GM15510 (cell line): ENCODE measurements around the gene L3MBTL3.

Source experiments
- POLR2A ChIP-seq: IDR thresholded peaks from 3 replicates; pipeline ENCODE4 v1.6.1; 2011; ENCODE audit warnings: borderline replicate concordance; ENCODE audit not compliant: insufficient read length; ENCODE audit errors: extremely low read depth

The L3MBTL3 gene

GRCh38 chr6:130178692-130179091 is 160.3 kb downstream of the L3MBTL3 start:
- TF ChIP-seq POLR2A: no peak

DNA sequence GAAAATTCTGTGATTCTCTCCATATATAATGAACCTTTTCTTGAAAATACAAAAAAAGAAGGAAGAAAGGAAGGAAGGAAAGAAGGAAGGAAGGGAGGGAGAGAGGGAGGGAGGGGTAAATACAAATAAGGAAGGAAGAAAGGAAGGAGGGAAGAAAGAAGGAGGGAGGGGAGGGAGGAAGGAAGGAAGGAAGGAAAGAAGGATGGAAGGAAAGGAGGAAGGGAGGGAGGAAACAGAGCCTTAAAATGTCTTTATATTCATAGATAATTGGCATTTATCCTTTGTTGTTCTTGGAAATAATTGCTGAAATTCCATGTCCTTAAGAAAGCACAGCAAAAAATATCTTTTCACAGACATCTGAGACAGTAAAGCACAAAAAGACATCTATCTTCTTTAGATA is 164.1 kb downstream of the L3MBTL3 start:
- TF ChIP-seq POLR2A: no peak

GRCh38 chr6:130183271-130184222 is 165.2 kb downstream of the L3MBTL3 start:
- no peak for TF ChIP-seq POLR2A

DNA sequence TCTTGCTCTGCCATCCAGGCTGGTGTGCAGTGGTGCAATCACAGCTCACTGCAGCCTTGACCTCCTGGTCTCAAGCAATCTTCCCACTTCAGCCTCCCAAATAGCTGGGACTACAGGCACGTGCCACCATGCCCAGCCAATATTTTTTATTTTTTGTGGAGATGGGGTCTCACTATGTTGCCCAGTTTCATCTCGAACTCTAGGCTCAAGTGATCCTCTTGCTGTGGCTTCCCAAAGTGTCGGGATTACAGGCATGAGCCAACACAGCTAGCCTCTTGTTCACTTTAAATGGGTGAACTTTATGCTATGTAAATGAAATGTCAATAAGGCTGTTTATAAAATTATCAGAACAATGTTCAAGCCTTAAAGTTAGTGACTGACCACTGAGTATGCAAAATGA is 167.3 kb downstream of the L3MBTL3 start:
- TF ChIP-seq POLR2A: no peak

GRCh38 chr6:130187335-130188206 is 169.2 kb downstream of the L3MBTL3 start:
- TF ChIP-seq POLR2A: no peak

DNA sequence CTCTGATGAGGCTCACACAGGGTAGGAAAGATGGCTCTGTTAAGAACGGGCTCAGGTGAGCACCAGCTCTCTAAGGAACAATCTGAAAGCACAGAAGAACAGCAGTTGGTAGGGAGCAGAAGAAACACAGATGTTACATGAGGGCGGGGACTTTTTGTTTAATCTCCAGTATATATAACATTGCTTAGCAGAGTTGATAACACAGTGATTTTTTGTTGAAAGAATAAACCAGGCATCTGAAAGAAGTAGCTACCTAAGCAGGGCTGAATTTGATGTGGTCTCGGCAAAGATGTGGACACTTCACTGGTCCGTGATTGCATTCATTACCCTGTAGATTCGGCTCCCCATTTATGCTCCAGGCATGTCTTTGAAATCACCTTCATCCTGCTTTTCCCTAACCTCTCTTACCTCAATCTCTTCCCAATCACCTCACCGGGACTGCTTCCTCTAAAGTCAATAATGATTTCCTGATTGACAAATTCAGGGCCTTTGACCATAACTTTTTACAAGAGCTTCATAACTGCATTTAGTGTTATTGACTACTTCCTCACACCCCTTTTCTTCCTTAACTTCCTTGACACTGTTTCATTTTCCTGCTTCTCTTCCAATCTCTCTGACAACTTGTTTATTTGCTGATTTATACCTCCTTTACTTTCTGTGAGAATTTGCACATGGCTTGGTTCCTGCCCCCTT is 170.0 kb downstream of the L3MBTL3 start:
- no peak for TF ChIP-seq POLR2A

DNA sequence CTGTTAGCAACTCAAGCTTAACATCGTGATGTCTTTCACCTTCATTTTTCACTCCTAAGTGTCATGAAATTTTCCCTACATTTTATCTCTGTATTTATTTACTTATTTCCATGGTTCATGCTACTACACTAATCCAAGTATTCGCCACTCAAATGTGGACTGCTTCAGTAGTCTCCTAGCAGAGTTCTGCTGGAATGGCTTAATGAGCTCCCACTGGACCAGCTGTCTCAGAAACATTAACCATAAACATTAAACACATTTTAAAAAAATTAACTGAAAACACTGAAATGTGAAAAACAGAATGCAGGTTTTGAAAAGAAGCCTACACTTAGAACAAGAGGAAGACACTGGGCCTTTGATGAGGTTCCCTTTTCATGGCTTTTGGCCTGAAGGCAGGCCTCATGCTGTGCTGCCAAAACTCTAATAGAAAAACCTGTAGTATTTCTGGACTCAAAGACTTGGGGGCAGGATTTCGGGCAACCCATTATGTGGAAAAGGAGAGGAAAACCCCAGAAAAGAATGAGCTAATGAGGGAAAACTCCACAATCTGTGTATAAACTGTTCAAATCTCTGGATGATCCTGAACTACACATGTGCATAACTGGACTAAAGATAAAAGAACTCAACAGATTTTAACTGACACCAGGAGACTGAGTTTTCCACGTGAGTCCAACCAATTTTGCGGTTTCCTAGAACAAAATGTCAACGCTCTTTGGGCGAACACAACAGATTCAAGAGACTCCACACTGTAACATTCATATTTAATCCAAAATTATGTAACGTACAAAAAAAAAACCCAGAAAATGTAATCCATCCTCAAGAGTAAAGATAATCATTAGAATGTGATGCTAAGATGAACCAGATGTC is 171.4 kb downstream of the L3MBTL3 start:
- no peak for TF ChIP-seq POLR2A
